Activated CD8-positive, alpha-beta memory T cell treated with anti-CD3 and anti-CD28 coated beads for 4 hours (primary cell): ENCODE results near the gene ACMSD.
"Not testable (repeated sequence)": the region's sequence is repeated elsewhere in the genome, so short reads cannot be mapped to it uniquely, and the experiment has no call there.

Experiments used
- DNase-seq, 2 donors: peaks; one replicate each; pipeline ENCODE4 v3.0.0-alpha.2; 2020; ENCODE audit warnings: low read depth in 2 of 2

Gene ACMSD

DNA sequence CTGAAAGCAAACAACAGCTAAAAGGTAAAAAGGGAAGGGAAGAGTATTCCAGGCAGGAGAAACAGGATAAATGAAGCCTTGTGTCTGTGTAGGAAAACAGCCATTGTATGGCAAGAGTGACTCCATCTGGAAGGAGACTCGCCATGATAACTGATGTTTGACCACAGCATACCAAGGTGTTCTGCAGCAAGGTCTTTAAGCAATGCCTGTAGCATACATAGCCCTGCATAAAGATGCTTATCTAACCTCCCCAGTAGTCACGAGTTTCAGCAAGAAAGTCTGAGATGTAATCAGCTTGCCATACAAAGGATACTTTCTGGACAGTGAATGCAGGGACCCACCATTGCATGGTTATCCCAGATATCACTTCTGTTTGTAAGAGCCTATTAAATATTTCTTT lies 68.3 kb downstream of the ACMSD start:
- no peak for DNase-seq

DNA sequence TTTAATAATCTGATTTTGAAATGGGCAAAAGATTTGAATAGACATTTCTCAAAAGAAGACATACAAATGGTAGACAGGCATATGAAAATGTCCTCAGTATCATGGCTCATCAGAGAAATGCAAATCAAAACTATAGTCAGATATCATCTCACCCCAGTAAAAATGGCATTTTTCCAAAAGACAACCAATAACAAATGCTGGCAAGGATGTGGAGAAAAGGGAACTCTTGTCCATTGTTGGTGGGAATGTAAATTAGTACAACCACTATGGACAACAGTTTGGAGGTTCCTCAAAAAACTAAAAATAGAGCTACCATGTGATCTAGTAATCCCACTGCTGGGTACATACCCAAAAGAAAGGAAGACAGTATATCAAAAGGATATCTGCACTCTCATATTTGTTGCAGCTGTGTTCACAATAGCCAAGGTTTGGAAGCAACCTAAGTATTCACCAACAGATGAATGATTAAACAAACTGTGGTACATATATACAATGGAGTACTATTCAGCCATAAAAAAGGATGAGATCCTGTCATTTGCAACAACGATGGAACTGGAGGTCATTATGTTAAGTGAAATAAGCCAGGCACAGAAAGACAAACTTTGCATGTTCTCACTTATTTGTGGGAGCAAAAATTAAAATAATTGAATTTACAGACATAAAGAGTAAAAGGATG lies 69.2 kb downstream of the ACMSD start:
- not testable (repeated sequence) for DNase-seq

- no peak for DNase-seq
Observed at GRCh38 chr2:134910763-134911399, 72.5 kb downstream of the ACMSD start.

GRCh38 chr2:134911400-134911785 lies 73.0 kb downstream of the ACMSD start:
- no peak for DNase-seq

GRCh38 chr2:134912361-134912760 lies 73.9 kb downstream of the ACMSD start:
- no peak for DNase-seq

DNA sequence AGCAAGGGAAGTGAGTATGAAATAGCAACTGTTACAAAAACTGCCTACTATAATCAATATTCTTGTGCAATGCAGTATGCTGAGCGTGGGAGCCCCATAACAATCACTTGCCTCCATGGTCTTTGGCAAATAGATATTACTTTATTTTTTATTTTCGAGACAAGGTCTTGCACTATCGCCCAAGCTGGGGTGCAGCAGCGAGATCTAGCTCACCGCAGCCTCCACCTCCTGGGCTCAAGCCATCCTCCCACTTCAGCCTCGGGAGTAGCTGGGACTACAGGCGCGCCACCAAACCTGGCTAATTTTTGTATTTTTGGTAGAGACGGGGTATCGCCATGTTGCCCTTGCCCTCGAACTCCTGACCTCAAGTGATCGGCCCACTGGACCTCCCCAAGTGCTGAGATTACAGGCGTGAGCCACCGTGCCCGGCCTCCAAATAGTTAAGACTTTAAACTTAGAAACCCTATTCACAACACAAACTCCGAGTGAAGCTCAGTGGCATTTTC lies 79.0 kb downstream of the ACMSD start:
- DNase-seq, result no peak

DNA sequence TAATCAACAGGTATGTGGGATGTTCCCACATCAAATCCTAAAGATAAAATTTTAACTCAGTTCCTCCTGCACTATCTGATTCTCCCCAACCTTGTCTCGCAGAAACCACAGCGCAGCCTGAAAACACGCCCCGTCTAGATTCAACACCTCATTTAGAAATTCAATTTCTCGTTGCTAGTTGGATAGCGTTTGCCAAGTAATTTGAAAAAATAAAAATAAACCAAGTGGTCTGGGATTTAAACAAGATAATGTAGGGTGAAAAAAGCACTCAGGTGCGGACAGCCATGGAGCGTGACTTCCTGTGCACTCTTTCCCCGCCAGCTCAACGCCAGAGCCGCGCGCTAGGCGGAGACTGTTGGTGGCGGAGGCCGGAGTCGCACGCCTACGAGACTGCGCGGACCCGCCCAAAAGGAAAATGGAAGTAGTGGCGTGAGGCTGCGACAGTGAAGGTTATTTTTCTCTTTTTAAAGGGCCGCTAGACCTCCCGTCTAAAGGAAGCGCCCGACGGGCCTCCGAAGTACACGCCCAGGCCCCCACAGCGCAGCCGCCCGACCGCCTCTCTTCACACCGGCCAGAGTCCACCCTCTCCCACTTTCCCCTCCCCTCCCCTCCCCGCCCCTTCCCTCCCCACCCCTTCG lies 79.6 kb downstream of the ACMSD start:
- no peak for DNase-seq

- peak; percentile 99 to 100 for DNase-seq
Observed at GRCh38 chr2:134918526-134919340, 80.3 kb downstream of the ACMSD start, which contains the start of gene CCNT2. Gene CCNT2, plus strand, starts transcription at chr2:134918822. Its CDS starts 33 bp downstream, at chr2:134918855.

- DNase-seq, result peak; percentile 5 to 6
Observed at GRCh38 chr2:134919341-134920210, 81.2 kb downstream of the ACMSD start.

- no peak for DNase-seq
Observed at GRCh38 chr2:134924912-134925311, 86.5 kb downstream of the ACMSD start.

DNA sequence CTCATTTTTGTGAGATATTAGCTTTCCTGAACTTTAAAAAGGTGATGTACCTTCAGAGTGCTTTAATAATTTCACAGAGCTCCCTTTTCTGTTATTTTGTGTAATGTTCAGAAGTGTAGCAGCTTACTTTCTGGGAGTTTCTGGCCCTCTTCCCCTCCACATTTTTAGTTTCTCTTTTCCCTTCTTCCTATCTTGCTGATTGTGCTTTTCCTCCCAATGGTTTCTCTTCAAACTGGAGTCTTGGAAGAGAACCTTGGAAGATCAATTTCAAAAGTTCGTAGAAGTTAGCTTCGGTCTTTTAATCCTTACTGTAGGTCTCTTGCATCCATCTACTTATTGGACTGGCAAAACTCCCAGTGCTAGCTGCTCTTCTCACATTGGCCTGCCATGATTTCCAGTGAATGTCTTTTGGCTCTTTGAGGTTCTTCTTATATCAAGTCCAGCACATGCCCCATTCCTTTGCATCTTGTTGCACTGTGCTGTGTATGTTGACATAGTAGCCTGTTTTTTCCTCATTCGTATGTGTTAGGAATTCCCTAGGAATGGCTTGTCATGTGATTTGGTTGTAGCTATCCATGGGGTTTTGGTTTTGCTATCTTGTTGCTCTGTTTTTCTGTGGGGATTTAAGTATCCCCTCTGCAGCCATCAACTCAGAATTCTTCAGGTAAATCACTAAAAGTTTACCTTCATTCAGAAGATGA lies 88.0 kb downstream of the ACMSD start:
- no peak for DNase-seq

DNA sequence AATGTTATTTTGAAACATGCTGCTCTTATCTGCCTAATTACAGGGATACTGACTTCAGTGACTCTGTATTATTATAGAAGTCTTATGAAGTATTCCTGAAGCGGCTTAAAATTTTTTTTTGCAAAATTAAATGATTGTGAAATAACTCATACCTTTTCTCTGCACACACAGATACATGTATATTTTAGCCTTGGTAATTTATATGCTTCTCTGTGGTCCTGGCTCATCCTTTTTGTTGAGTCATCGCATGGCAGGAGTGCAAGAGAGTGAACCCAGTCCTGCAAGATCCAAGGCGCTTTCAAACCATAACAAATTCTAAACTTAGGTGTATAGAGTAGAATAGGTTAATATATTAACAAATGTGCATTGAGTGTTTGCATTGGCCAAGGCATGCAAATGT lies 88.8 kb downstream of the ACMSD start:
- no peak for DNase-seq

- DNase-seq, result no peak
Observed at GRCh38 chr2:134932864-134933526, 94.6 kb downstream of the ACMSD start.

DNA sequence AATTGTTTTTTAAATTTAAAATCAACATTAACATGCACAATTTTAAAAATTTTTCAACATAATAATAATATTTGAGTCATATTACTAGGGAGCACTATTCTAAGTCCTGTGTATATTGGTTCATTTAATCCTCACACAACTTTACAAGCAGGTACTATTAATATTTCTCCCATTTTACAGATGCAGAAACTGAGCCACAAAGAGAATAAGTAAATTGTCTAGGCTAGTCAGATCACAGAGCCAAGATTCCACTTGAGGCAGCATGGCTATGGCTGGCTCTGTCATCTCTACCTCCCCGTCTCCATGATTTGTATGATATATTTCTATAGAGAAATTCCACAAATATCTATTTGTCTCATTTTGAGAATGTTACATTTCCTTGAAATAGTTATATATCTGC lies 95.3 kb downstream of the ACMSD start:
- no peak for DNase-seq

- DNase-seq, result no peak
Observed at GRCh38 chr2:134934150-134934549, 95.7 kb downstream of the ACMSD start.

GRCh38 chr2:134934641-134935040 lies 96.2 kb downstream of the ACMSD start:
- no peak for DNase-seq

GRCh38 chr2:134936691-134937090 lies 98.3 kb downstream of the ACMSD start:
- DNase-seq, result no peak

GRCh38 chr2:134943540-134943939 lies 105.1 kb downstream of the ACMSD start:
- no peak for DNase-seq

GRCh38 chr2:134944975-134945374 lies 106.6 kb downstream of the ACMSD start:
- no peak for DNase-seq

DNA sequence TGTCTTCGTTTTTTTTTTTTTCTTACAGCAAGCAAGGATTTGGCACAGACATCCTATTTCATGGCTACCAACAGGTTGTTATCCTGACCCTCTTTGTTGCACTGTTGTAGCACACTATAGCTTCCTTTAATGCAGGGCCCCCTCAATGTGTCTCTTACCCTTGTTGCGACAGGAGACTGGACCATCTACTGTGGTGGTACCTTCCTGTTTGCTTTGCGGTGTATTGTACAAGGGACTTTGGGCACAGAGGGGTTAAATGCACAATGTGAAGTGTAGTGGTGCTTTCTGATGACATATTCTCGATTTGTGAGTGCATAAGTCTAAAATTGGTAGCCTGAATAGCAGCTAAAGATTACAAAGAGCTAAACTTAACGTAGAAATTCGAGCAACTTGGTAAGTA lies 107.7 kb downstream of the ACMSD start:
- DNase-seq, result no peak
